Aorta (tissue), 5 donors: ENCODE data around the gene SMAD2. TPM values are rescaled to one million over a fixed set of nuclear protein-coding genes. Genes with fewer than 3 reads are reported as not detected.
"Not testable (repeated sequence)": the region's sequence is repeated elsewhere in the genome, so short reads cannot be mapped to it uniquely, and the experiment has no call there.

ENCODE experiments used
- ATAC-seq: fragments of 200-7000 bp; cut with Tn5 transposase; one replicate; pipeline ENCODE4 v1.9.1; 2022; ENCODE audit warnings: moderate library complexity; ENCODE audit not compliant: low FRiP score
- DNase-seq, 2 donors: peaks; one replicate each; pipeline ENCODE4 v3.0.0-alpha.2; 2020
- H3K27ac ChIP-seq, 2 donors: one replicate each; pipeline ENCODE4 v1.5.1; 2013; ENCODE audit warnings: low read length in 2 of 2, mild to moderate bottlenecking in 2 of 2, moderate library complexity in 2 of 2, control low read depth in 1 of 2, inconsistent platforms in 1 of 2, low read depth in 1 of 2
- H3K27me3 ChIP-seq, 2 donors: one replicate each; pipeline ENCODE4 v1.6.1; 2013; ENCODE audit warnings: control low read depth in 1 of 2, low read length in 1 of 2, mild to moderate bottlenecking in 1 of 2, moderate library complexity in 1 of 2; ENCODE audit not compliant: insufficient read depth in 2 of 2, control insufficient read depth in 1 of 2
- H3K36me3 ChIP-seq, 2 donors: one replicate each; pipeline ENCODE4 v1.6.1; 2013; ENCODE audit warnings: control low read depth in 1 of 2, low read length in 1 of 2, mild to moderate bottlenecking in 1 of 2; ENCODE audit not compliant: insufficient read depth in 2 of 2, control insufficient read depth in 1 of 2
- H3K4me1 ChIP-seq, 2 donors: one replicate each; pipeline ENCODE4 v1.6.1; 2013; ENCODE audit warnings: low read length in 2 of 2, control low read depth in 1 of 2, mild to moderate bottlenecking in 1 of 2, moderate library complexity in 1 of 2; ENCODE audit not compliant: insufficient read depth in 2 of 2, control insufficient read depth in 1 of 2
- H3K4me3 ChIP-seq, 2 donors: one replicate each; pipeline ENCODE4 v1.5.1; 2013; ENCODE audit warnings: low read length in 2 of 2, control low read depth in 1 of 2, mild to moderate bottlenecking in 1 of 2
- H3K9me3 ChIP-seq: one replicate; pipeline ENCODE4 v1.6.1; 2013; ENCODE audit warnings: mild to moderate bottlenecking, low read length; ENCODE audit not compliant: control insufficient read depth
- WGBS, 2 donors: extraction: QIAGEN DNeasy Blood & Tissue Kit; methylation state at CpG; one replicate each; pipeline ENCODE4 v1.1.7; 2013; 5-methylcytosine and 5-hydroxymethylcytosine counted together
- intact Hi-C, 2 donors: fragments of 100-400 bp; cut with DNase I; formaldehyde crosslinking; loops; one replicate each; pipeline versions ENCODE4 v1.14.2 to v1.15.0; 2022
- polyA plus RNA-seq, 2 donors: library from polyadenylated mRNA; stranded (reverse); fragments of 200-250 nt; gene quantifications; one replicate each; pipeline ENCODE4 v1.2.3, GENCODE V29; 2013
- total RNA-seq, 2 donors: library from RNA; stranded (reverse); fragmentation: NEBNext Ultra II Directional; extraction: Animal tissue kit (Norgen Biotek cat#: 25700); gene quantifications; one replicate each; pipeline ENCODE4 v1.2.1, GENCODE V29; 2021
- donor health status: healthy with polysubstance abuse.
- donor health status: Bipolar disorder and iron deficiency.
- donor health status: DM: no; HTN: no; CAD: no.
- donor health status: DM: no; HTN: no; CAD: no.
- donor health status: DM: yes; HTN: yes; CAD: no.

SMAD2 gene
- total and polyA plus RNA-seq, 4 donors, result 45.4 to 137 (median 104) TPM

DNA sequence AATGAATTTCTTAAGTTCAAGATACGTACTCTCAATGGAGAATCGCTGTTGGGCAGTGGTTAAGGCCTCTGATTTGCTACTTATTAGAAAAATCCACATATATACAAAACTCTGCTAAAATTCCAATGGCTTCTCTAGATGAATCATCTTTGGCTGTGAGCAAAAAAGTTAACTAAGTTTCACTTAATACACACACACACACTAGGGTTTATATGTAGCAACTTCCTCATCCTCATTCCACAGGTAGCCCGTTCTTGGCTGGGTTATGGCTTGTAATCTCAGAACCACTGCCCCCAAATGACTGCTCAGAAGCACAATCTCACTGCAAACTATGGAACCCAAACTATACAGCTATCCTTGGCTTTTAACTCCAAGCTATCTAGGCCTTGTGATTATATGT is 99.7 kb downstream of the SMAD2 start:
- 94 to 97% methylated on average over 3 of the region's 3 CpGs for WGBS, 2 donors
- H3K4me1 ChIP-seq, result peaks cover 0 to 3% of the 10 kb centered on the region in 2 donors
- peaks cover 0 to 6% of the 10 kb centered on the region in 2 donors for H3K36me3 ChIP-seq
- DNase-seq, result no peak
- H3K27ac ChIP-seq, result no peak overlapping the region
- ATAC-seq, result no peak
- intact Hi-C loops, result no loop called here
- no peaks in the 10 kb centered on the region for H3K9me3 ChIP-seq
- no peaks in the 10 kb centered on the region for H3K27me3 ChIP-seq
- H3K4me3 ChIP-seq, result no peak overlapping the region

- Histone ChIP-seq H3K9me3 (no peaks in the 10 kb centered on the region), H3K4me3 (no peak overlapping the region), H3K27ac (no peak overlapping the region), H3K4me1 (peaks cover 0 to 3% of the 10 kb centered on the region in 2 donors), H3K27me3 (no peaks in the 10 kb centered on the region), H3K36me3 (peaks cover 0 to 6% of the 10 kb centered on the region in 2 donors)
- intact Hi-C loops, result no loop called here
- WGBS, 2 donors, result 93 to 94% methylated on average over 3 of the region's 3 CpGs
- DNase-seq, result no peak
- ATAC-seq, result no peak
Measured at GRCh38 chr18:47829831-47830230, 100.6 kb downstream of the SMAD2 start.

GRCh38 chr18:47828031-47828430 is 102.4 kb downstream of the SMAD2 start:
- H3K9me3 ChIP-seq, DNase-seq, ATAC-seq, H3K36me3 ChIP-seq, H3K27ac ChIP-seq, H3K4me3 ChIP-seq, intact Hi-C loops, H3K27me3 ChIP-seq, H3K4me1 ChIP-seq: not testable (repeated sequence)
- 97% methylated on average over 24 to 34 of the region's 34 CpGs for WGBS, 2 donors

- WGBS, 2 donors, result 89% methylated on average over 5 of the region's 5 CpGs
Measured at GRCh38 chr18:47826157-47827074, 104.0 kb downstream of the SMAD2 start.

DNA sequence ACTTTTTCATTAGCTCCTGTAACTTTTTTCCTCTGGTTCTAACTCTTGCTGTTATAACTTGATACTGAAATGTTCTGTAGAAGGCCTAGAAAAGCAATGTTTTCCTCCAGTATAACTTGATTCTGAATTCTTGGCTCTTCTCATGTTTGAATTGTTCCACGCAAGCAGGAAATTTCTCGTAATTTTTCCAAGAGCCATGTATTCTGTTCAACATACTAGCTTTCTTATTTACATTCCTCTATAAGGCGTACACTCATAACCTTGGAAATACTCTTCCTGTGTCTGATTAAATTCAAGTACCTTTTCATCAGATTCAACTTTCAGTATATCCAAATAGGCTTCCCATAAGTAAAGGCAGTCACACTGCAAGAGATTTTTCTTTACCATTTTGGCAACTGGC is 109.1 kb downstream of the SMAD2 start:
- no peaks in the 10 kb centered on the region for H3K9me3 ChIP-seq
- peaks cover 3% of the 10 kb centered on the region in 2 donors for H3K4me1 ChIP-seq
- DNase-seq (no peak), ATAC-seq (no peak)
- H3K36me3 ChIP-seq, result no peaks in the 10 kb centered on the region
- peak overlapping the region in 1 of 2 donors; percentile 57 for H3K27ac ChIP-seq
- no peak overlapping the region for H3K4me3 ChIP-seq
- 8 to 11% methylated on average over 3 of the region's 3 CpGs for WGBS, 2 donors
- intact Hi-C loops, result no loop called here
- H3K27me3 ChIP-seq, result no peaks in the 10 kb centered on the region

More at GRCh38 chr18:47826157-47827074, 104.0 kb downstream of the SMAD2 start:
- Histone ChIP-seq H3K4me3 (no peak overlapping the region), H3K27me3 (no peaks in the 10 kb centered on the region), H3K4me1 (peaks cover 0 to 3% of the 10 kb centered on the region in 2 donors), H3K36me3 (no peaks in the 10 kb centered on the region), H3K27ac (no peak overlapping the region), H3K9me3 (no peaks in the 10 kb centered on the region)
- DNase-seq, result no peak
- intact Hi-C loops, result no loop called here
- no peak for ATAC-seq

DNA sequence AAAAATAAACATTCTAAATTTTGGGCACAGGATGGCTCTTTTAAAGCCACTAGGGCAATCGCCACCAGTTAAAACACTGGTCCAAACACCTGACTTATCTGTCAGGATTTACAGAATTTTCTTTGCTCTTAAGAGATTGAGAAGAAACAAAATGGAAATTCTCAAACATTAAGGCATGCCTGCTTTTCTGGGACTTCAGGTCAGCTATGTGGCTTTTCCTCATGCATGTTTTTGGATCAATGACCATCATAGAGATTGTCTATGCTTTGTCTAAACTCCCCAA is 112.7 kb downstream of the SMAD2 start:
- WGBS, 2 donors, result 0 to 3% methylated on average over 1 of the region's 1 CpG
- ATAC-seq (no peak), DNase-seq (no peak)
- H3K4me3 ChIP-seq, result peak overlapping the region; percentile 21 to 36
- H3K9me3 ChIP-seq, result no peaks in the 10 kb centered on the region
- no peaks in the 10 kb centered on the region for H3K27me3 ChIP-seq
- no peaks in the 10 kb centered on the region for H3K36me3 ChIP-seq
- peaks cover 0 to 7% of the 10 kb centered on the region in 2 donors for H3K4me1 ChIP-seq
- H3K27ac ChIP-seq, result no peak overlapping the region
- intact Hi-C loops, result no loop called here

GRCh38 chr18:47817017-47817794 is 113.3 kb downstream of the SMAD2 start:
- intact Hi-C loops, result no loop called here
- no peaks in the 10 kb centered on the region for H3K36me3 ChIP-seq
- WGBS, 2 donors, result 58 to 60% methylated on average over 9 of the region's 9 CpGs

GRCh38 chr18:47815486-47816270 is 114.8 kb downstream of the SMAD2 start:
- peaks cover 0 to 7% of the 10 kb centered on the region in 2 donors for H3K4me1 ChIP-seq
- H3K27ac ChIP-seq, result no peak overlapping the region
- no peak overlapping the region for H3K4me3 ChIP-seq
- no peaks in the 10 kb centered on the region for H3K27me3 ChIP-seq
- intact Hi-C loops, result no loop called here
- DNase-seq (no peak), ATAC-seq (no peak)
- no peaks in the 10 kb centered on the region for H3K9me3 ChIP-seq
- no peaks in the 10 kb centered on the region for H3K36me3 ChIP-seq
- 42 to 48% methylated on average over 5 of the region's 5 CpGs for WGBS, 2 donors

More at GRCh38 chr18:47817017-47817794, 113.3 kb downstream of the SMAD2 start:
- H3K9me3 ChIP-seq, result no peaks in the 10 kb centered on the region
- peaks cover 0 to 7% of the 10 kb centered on the region in 2 donors for H3K4me1 ChIP-seq
- no peaks in the 10 kb centered on the region for H3K27me3 ChIP-seq
- H3K4me3 ChIP-seq, result peak overlapping the region; percentile 21 to 36
- H3K27ac ChIP-seq, result peak overlapping the region; percentile 69 to 93
- DNase-seq (no peak), ATAC-seq (peak; percentile 27)
